Gastroesophageal sphincter (tissue), 4 donors: ENCODE measurements around the gene BTBD9. TPM values are rescaled to one million over a fixed set of nuclear protein-coding genes. Genes with fewer than 3 reads are reported as not detected.

Experiments
- ATAC-seq: fragments of 150-250 bp; one replicate; pipeline ENCODE4 v1.9.1; 2016; ENCODE audit warnings: mild to moderate bottlenecking, moderate library complexity
- H3K27ac ChIP-seq, 4 donors: fragments of 200-600 bp; sonication (generic) in 3 of 4; 1 replicate in 3 of 4; 2 replicates in 1 of 4; pipeline ENCODE4 v1.5.1; 2016 to 2019
- H3K27me3 ChIP-seq: fragments of 200-600 bp; sonication (generic); one replicate; pipeline ENCODE4 v1.5.1; 2019
- H3K36me3 ChIP-seq, 2 donors: fragments of 200-600 bp; sonication (generic); one replicate each; pipeline ENCODE4 v1.5.1; 2019; ENCODE audit warnings: control low read depth in 1 of 2
- H3K4me1 ChIP-seq, 3 donors: fragments of 200-600 bp; sonication (generic); 1 replicate in 2 of 3; 2 replicates in 1 of 3; pipeline ENCODE4 v1.5.1; 2016 to 2019; ENCODE audit warnings: control low read depth in 2 of 3
- H3K4me3 ChIP-seq, 2 donors: fragments of 200-600 bp; sonication (generic); one replicate each; pipeline ENCODE4 v1.5.1; 2019; ENCODE audit warnings: mild to moderate bottlenecking in 1 of 2, moderate library complexity in 1 of 2
- H3K9me3 ChIP-seq, 3 donors: fragments of 200-600 bp; sonication (generic); one replicate each; pipeline ENCODE4 v1.5.1; 2017 to 2019; ENCODE audit warnings: control low read depth in 2 of 3
- EP300 ChIP-seq: sonication (generic); formaldehyde crosslinking; IDR thresholded peaks from one replicate; pipeline ENCODE4 v1.6.1; 2017; ENCODE audit warnings: antibody characterized with exemption, mild to moderate bottlenecking
- POLR2A ChIP-seq, 2 donors: fragments of 450-650 bp; IDR thresholded peaks; one replicate each; pipeline ENCODE4 v1.6.1; 2017; ENCODE audit warnings: antibody characterized with exemption in 2 of 2, mild to moderate bottlenecking in 2 of 2, moderate library complexity in 1 of 2
- POLR2AphosphoS5 ChIP-seq: sonication (generic); formaldehyde crosslinking; IDR thresholded peaks from one replicate; pipeline ENCODE4 v1.6.1; 2017; ENCODE audit warnings: antibody characterized with exemption
- WGBS, 2 donors: methylation state at CpG; one replicate each; pipeline ENCODE4 v1.1.5; 2018; ENCODE audit warnings: low coverage in 1 of 2; 5-methylcytosine and 5-hydroxymethylcytosine counted together
- total RNA-seq, 4 donors: library from RNA; depleted of rRNA; stranded (reverse); fragments of >200 nt; gene quantifications; one replicate each; pipeline ENCODE4 v1.1.0, GENCODE V29; 2016
- TF ChIP-seq, protein P1 (sequence below), 4 experiments: fragments of 200-600 bp in 2 of 4; fragments of 450-650 bp in 2 of 4; sonication (generic) in 1 of 4; IDR thresholded peaks; one replicate each; pipeline ENCODE4 v1.5.1; 2017 to 2019; ENCODE audit warnings: antibody characterized with exemption in 4 of 4, mild to moderate bottlenecking in 2 of 4, moderate library complexity in 2 of 4

Gene BTBD9
- total RNA-seq, 4 donors from 2014 or later = 11.3 to 18.9 (median 13.8) TPM

DNA sequence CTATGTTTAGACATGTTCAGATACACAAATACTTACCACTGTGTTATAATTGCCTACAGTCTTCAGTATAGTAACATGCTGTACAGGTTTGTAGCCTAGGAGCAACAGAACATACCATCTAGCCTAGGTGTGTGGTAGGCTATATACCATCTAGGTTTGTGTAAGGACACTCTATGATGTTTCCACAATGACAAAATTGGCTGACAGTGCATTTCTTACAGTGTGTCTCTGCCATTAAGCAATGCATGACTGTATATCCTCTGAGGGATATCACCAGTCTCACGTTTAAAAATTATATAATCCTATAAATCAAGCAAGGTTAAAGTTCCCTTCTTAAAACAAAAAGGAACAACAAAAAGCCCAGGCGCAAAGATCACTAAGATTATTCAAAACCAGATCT, 352.2 kb downstream of the BTBD9 start:
- H3K27ac ChIP-seq = no peak overlapping the region
- H3K36me3 ChIP-seq = peaks cover 0 to 3% of the 10 kb centered on the region in 2 donors
- peaks cover 0 to 7% (median 0%) of the 10 kb centered on the region in 3 donors for H3K4me1 ChIP-seq

DNA sequence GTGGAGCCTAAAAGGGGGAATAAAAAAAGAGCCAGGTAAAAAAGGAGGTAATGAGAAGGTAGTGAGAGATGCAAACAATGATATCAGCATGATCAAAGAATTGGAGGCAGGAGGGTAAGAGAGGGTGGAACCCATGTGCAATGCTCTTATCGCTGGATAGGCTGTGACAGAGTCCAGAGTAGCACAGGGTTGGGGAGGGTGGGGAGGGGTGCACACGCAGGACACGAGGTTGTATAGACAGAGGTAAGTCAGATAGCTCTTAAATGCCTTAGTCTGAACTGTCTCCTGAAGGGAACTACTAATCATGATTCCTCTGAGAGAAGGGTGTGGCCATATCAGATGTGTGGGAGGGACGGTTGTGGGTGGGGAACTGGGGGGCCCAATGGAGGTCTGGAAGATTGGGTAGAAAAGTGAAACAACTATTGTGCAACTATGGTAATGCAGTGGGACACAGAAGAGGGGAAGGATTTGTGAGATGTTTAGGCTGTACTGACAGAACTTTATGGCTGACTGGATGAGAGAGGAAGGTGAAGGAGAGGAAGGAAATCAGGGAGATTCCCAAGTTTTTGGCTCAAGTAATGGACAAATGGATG, 354.8 kb downstream of the BTBD9 start:
- H3K27me3 ChIP-seq = no peaks in the 10 kb centered on the region
- TF ChIP-seq POLR2AphosphoS5 (no peak), EP300 (no peak), POLR2A (IDR thresholded peaks at IDR 0.05) (no peak)
- TF ChIP-seq, protein P1, sequence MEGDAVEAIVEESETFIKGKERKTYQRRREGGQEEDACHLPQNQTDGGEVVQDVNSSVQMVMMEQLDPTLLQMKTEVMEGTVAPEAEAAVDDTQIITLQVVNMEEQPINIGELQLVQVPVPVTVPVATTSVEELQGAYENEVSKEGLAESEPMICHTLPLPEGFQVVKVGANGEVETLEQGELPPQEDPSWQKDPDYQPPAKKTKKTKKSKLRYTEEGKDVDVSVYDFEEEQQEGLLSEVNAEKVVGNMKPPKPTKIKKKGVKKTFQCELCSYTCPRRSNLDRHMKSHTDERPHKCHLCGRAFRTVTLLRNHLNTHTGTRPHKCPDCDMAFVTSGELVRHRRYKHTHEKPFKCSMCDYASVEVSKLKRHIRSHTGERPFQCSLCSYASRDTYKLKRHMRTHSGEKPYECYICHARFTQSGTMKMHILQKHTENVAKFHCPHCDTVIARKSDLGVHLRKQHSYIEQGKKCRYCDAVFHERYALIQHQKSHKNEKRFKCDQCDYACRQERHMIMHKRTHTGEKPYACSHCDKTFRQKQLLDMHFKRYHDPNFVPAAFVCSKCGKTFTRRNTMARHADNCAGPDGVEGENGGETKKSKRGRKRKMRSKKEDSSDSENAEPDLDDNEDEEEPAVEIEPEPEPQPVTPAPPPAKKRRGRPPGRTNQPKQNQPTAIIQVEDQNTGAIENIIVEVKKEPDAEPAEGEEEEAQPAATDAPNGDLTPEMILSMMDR (IDR thresholded peaks at IDR 0.05) = no peak
- 77 to 100% methylated on average over 1 to 3 of the region's 4 CpGs for WGBS, 2 donors
- peaks cover 0 to 2% (median 0%) of the 10 kb centered on the region in 3 donors for H3K4me1 ChIP-seq
- no peaks in the 10 kb centered on the region for H3K9me3 ChIP-seq
- no peak for ATAC-seq
- peaks cover 0 to 3% of the 10 kb centered on the region in 2 donors for H3K36me3 ChIP-seq
- H3K27ac ChIP-seq = no peak overlapping the region
- H3K4me3 ChIP-seq = no peak overlapping the region

More for the DNA sequence above, 352.2 kb downstream of the BTBD9 start:
- TF ChIP-seq, protein P1 (IDR thresholded peaks at IDR 0.05) = no peak
- TF ChIP-seq POLR2A (IDR thresholded peaks at IDR 0.05) (no peak), EP300 (no peak), POLR2AphosphoS5 (no peak)
- no peak overlapping the region for H3K4me3 ChIP-seq
- ATAC-seq = no peak
- no peaks in the 10 kb centered on the region for H3K9me3 ChIP-seq
- 83 to 88% methylated on average over 2 of the region's 2 CpGs for WGBS, 2 donors
- no peaks in the 10 kb centered on the region for H3K27me3 ChIP-seq

DNA sequence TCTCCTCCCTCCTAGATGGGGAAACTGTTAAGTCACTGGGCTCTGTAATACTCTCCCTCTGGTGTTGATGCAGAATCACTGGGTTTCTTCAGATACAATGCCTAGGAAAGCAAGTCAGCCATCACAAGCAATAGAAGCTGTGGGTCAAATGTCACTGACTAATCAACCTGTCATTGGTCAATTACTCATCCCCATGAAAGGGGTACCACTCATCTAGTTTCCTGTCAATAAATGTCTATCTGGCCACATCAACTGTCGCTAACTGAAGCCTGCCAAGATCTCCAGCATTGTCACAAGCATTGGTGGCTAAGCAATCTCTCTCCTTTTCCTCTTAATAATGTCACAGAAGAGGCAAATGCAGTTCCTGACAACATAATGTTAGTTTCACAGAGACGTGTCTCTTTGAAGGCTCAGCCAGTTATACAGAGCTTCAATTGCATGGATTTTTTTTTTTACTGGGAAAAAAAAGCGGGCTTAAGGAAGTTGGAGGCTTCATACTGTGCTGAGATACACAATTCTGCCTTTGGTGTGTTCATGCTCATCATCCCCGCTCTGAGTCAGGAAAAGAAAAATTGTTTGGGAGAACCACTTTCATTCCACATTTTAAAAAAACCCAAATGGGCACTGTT, 355.9 kb downstream of the BTBD9 start:
- no peaks in the 10 kb centered on the region for H3K27me3 ChIP-seq
- WGBS, 2 donors = 100% methylated on average over 3 to 4 of the region's 4 CpGs
- H3K4me1 ChIP-seq = no peaks in the 10 kb centered on the region
- H3K9me3 ChIP-seq = no peaks in the 10 kb centered on the region
- ATAC-seq = no peak
- H3K4me3 ChIP-seq = no peak overlapping the region
- no peak overlapping the region for H3K27ac ChIP-seq
- H3K36me3 ChIP-seq = peaks cover 0 to 3% of the 10 kb centered on the region in 2 donors
- TF ChIP-seq, protein P1 (IDR thresholded peaks at IDR 0.05) = no peak
- TF ChIP-seq POLR2A (IDR thresholded peaks at IDR 0.05) (no peak), EP300 (no peak), POLR2AphosphoS5 (no peak)

DNA sequence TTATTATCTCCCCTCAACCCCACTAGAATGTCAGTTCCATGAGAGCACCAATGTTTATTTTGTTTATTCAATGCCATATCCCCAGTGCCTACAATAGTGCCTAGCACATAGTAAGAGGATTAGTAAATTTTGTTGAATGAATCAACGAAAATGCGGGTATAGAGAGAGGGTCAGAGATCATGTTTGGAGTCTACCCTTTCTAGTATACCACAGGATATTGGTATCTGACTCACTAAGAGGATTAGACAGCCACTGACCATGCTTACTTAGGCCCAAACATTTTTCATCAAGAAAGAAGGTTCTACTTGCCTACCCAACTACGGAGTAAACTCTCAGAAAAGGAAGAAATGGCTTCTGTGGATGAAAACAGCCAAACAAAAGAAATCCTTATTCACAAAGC, 356.8 kb downstream of the BTBD9 start:
- Histone ChIP-seq H3K4me1 (no peaks in the 10 kb centered on the region), H3K36me3 (peaks cover 0 to 3% of the 10 kb centered on the region in 2 donors), H3K27me3 (no peaks in the 10 kb centered on the region), H3K9me3 (no peaks in the 10 kb centered on the region), H3K27ac (no peak overlapping the region), H3K4me3 (no peak overlapping the region)
- TF ChIP-seq POLR2A (IDR thresholded peaks at IDR 0.05) (no peak), EP300 (no peak), POLR2AphosphoS5 (no peak)
- TF ChIP-seq, protein P1 (IDR thresholded peaks at IDR 0.05) = no peak
- WGBS, 2 donors = 85 to 93% methylated on average over 3 of the region's 3 CpGs
- no peak for ATAC-seq

DNA sequence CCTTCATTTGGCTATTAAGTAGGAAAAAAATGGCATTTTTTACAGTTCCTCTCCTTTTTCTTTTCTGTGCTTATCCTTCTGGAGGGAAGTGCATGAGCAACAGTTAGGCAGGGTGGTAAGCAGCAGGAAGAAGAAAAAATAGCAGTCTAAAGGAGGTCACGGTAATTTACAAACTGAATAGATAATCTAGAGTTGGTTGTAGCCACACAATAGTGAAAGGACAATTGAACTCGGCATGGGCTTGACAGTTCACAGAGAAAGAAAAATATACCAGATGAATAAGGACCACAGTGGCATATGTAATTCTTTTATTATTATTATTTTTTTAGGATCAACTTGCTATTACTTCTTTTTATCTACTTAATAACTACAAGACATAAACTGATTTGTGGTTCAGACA, 358.6 kb downstream of the BTBD9 start:
- Histone ChIP-seq H3K27me3 (no peaks in the 10 kb centered on the region), H3K4me1 (no peaks in the 10 kb centered on the region), H3K36me3 (no peaks in the 10 kb centered on the region), H3K9me3 (no peaks in the 10 kb centered on the region), H3K27ac (no peak overlapping the region), H3K4me3 (no peak overlapping the region)
- whole genome bisulfite sequencing, 2 donors = 48 to 75% methylated on average over 2 of the region's 2 CpGs
- ATAC-seq = no peak
- TF ChIP-seq, protein P1 (IDR thresholded peaks at IDR 0.05) = no peak
- TF ChIP-seq POLR2A (IDR thresholded peaks at IDR 0.05) = no peak
- TF ChIP-seq EP300 = no peak
- TF ChIP-seq POLR2AphosphoS5 = no peak
